GM11168 (cell line): ENCODE measurements around the gene PLXNB2.

ENCODE experiments used
- in situ Hi-C: fragments of 300-500 bp; cut with MboI; formaldehyde crosslinking; loops from one replicate; pipeline ENCODE4 v1.12.0; 2022; ENCODE audit warnings: low sequenced_read_pairs; ENCODE audit not compliant: unreplicated experiment

Gene PLXNB2

DNA sequence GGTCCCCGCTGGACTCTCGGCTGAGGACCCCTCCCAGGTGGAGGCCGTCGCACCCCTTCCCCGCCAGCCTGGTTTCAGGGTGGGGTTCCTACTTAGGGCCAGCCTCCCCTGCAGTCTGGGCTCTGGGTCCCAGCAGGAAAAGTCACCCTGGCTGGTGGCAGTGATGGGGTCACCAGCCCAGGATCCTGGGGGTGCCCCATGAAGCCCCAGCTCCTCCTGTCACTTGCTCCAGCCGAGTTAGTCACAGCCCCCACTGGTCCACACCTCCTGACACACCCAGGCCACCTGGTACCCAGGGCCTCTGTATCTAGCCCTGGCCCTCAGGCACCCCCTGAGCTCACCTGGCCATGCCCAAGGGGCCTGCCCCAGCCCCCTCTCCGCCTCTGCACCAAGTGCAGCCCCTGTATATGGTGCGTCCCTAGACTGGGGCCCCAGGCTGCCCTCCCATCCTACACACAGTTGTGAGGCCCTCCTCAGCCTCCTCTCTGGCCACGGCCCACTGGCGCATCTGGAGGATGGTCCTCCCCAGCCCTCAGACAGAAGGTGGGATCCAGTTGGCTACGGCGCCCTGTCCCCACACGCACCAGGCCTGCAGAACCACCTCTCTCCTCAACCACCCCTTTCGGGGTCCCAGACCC lies 6.7 kb downstream of the PLXNB2 start:
- in situ Hi-C loops: no loop called here

DNA sequence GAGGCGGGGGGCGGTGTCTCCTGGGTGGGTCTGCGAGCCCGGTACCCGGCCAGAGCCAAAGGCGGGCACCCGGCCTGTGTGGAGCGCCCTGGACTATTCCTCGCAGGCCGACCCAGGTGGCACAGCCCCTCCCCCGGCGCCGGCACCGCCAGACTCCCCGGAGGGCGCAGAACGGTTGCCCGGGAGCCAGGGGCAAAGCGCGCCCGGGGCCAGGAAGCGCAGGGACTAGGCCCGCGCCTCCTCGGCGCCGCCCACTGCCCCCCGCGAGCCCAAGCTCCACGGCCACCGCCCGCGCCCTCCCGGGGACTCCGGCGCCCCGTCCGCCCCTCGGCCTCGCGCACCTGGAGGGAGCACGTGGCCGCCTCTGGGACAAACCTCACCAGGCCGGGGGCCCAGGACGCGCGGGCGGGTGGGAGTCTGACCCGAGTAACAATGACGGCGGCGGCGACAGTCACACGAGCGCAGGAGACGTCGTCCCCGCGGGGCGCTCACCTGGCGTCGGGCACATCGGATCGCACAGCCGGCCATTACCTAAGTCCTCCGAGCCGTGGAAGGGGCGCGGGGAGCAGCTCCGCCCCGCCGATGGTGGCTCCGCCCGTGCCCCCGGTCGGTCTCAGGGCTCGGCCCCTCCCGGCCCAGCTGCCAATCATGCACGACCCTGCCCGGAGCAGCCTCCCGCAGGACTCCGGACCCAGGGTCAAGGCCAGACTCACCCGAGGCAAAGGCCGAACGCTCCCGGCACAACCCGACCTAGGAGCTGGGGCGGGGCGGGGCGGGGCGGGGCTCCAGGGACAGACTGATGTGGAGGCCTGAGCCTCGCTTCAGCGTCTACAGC lies 7.4 kb downstream of the PLXNB2 start:
- in situ Hi-C loops: no loop called here

DNA sequence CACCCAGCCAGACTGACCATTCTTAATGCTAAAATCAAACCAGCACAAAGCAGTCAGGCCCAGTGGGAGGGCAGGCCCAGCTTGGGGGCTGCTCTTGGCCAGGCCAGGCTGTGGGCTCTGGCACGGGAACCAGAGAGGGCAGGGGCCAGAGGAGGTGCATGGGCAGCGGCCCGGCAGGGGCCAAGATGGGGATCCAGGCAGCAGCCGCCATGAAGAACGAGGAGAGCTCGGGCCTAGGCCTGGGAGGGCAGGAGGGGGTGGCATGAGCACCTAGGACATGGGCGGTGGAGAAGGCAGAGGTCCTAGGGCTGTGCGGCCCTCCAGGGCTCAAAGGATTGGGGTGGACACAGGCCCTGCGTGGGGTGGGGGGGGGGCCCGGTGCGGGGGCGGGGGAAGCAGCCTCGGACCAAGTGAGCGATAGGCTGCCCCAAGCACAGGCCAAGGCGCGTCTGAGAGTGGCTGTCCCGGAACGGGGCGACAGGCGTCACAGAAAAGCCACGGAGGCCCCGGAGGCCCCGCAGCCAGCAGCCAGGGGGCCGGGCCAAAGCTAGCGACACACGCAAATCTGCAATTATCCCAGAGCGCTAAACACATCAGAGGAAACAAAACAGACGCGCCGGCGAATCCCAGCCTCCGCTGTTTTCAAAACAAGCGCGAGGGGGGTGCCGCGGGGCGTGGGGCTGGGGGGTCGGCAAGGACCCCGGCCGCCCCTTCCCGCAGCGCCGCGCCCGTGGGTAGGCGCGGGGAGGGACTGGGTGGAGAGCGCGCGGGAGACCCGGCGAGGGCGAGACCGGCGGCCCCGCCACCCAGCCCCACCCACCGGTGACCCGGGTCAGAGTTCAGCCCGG lies 8.3 kb downstream of the PLXNB2 start:
- in situ Hi-C loops: no loop called here

DNA sequence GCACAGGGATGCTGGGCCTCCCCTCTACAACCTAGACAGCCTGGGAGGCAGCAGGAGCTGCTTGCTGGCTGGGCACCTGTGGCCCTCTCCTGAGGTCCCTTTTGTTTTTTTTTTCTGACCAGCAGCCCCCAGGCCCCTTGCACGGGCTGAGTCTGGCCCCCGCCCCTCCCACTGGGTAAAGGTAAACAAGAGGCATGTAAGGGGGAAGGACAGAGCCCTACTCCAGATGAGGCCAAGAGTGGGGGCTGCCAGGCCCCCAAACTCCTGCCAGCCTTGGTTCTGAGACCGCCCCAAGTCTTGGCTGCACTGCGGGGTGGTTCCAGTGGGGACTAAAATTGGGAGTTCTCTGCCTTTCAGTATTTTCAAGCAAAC lies 9.2 kb downstream of the PLXNB2 start:
- in situ Hi-C loops: no loop called here

DNA sequence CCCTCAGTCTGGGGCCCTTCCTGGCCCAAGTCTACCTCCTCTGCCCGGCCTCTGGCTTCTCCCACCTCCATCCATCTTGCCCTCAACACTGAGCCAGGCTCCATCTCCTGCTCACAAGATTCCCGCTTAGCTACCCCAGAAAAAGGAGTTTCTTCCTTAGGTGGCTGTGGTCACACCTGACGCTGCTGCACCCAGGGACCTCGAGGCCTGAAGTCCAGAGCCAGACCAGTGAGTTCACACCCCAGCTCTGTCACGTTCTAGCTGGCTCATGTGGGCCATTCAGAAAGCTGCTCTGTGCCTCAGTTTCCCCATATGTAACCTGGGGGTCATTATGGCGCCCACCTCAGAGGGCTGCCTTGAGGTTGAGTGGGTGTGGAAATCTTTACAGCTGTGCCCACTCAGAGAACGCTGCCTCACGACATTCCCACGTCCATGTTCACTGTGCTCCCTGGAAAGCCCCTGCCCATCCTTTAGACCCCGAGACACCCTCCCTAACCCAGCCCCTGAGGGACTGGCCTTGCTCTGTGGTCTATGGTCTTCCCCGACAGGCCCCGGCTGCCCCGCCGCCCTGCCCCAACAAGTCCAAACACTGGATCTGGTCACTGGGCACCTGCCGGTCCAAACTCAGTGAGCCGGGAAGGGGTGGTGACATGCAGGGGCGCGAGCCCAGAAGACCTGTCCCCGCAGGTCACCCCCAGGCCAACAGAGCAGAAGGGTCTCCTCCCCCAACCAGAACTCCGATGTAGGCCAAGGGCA lies 9.8 kb downstream of the PLXNB2 start:
- in situ Hi-C loops: no loop called here

DNA sequence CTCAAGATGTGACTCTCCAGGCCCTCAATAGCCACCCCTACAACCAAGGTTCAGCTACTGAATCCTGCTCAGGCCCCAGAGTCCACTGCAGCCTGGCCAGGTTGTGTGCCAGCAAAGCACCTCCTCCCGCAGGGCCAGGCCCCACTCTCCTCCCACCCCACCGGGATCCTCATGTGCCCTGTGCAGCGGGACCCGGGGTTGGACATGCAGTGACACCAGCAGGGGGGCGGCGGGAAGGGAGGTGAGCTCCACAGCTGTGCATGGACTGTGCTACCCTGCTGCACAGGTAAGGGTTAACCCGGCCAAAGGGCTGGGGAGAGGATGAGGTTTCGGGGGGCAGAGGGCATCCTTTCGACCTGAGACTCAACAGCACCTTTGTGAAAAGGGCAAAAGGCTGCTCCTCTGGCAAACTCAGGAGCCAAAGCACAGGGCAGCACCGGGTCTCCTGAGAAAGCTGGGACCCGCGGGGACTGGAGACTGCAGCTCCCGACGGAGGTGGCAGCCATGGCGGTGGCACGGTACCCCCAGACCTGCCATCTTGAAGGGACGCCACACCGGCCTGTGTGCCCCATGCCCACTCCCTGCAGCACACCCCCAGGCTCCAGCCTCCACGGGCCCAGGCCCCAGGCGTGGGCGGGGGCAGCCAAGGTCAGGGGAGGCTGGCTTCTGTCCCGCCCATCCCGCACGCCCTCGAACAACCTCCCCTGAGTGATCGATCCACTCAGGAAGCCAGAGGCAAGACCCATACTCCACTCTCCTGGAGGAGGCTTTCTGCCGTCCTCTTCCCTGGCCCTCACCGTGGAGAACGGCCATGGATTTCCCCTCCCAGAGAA lies 10.6 kb downstream of the PLXNB2 start:
- in situ Hi-C loops: no loop called here

DNA sequence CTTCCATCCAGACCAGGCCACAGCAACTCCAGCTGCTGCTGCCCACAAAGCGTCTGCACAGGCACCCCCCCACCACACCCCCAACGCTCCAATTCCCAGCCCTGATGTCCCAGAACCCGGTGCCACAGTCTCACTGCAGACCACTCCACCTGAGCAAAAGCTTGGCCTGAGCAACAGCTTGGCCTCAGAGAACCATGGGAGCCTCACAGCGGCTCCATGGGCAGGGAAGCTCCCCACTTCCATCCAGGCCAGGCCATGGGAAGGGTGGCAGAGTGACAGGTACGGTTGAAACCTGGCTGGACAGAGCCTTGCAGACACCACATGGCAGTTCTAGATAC lies 13.2 kb downstream of the PLXNB2 start:
- in situ Hi-C loops: loop anchor here (5.0 kb wide), 1 partner anchor 33 kb away; the partner anchor contains the start of gene DENND6B

DNA sequence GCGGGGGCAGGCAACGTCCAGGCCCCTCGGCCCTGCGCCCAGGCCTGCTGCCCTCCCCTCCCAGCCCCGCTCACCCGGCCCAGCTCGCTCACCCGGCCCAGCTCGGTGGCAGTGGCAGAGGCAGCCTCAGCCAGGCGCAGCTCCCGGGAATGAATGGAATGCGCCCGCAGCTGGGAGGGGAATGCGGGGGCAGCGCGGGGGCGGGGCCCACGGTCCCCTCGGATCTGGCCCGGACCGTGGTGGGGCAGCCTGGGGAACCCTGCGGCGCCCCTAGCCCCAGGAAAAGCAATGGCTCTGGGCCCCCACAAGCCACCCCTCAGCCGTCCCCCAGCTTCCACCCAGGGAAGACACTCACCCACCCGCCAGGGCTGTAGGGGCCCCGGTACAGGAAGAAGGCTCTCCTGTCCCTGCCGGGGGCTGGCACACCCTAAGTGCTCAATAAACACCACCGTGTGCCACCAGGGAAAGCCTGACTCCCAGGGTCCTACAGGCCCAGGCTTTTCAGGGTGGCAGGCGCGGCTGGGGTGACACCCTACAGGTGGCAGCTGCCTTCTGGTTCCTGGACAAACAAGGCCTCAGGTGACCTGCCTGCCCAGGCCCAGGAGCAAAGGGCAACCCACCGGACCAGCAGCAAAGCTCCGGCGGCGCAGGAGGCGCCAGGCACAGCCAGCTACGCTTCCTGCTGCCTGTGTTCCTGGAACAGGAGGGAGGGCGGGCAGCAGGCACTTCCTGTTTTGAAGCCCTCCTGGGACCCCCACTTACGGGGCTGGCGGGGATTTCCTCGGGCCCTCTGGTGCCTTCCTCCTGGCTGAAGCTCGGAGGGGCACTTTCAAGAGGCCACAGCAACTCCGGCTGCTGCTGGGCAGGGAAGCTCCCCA lies 13.8 kb downstream of the PLXNB2 start:
- in situ Hi-C loops: loop anchor here (5.0 kb wide), 1 partner anchor 34 kb away; the partner anchor contains the start of gene DENND6B

DNA sequence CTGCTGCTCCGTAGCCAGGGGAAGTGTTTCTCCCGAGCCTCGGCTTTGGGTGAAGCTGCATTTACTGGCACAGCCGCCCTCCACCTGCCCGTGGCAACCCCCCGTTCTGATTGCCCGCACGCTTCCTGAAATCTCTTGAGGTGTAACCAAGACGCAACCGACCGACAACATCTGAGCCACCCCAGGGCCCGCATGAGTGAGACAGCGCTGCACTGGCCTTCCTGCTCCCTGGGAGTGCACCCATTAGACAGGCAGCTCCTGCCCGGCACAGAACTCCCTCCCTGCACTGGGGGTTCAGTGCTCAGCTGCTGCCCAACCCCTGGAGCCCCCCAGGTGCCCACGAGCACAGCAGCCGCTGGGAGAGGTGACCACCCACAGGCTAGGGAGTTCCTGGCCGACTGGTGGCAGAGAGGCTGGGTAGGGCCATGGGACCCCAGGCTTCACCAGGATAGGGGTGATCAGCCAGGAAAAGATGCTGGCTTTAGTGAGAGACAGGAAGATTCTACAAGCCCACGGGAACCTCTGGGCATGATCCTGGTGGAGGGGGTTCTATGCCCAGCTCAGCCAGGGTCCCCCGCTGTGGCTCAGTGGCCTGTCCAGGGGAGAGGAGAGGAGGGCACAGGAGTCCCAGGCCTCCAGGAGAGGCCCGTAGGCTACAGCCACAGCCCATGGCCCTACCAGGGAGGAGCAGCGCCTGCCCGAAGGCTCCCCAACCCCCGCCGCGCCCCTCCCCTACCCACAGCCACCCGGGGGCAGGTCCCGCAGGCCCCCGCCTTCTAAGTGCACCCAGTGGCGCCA lies 14.6 kb downstream of the PLXNB2 start:
- in situ Hi-C loops: loop anchor here (5.0 kb wide), 1 partner anchor 34 kb away; the partner anchor contains the start of gene DENND6B

DNA sequence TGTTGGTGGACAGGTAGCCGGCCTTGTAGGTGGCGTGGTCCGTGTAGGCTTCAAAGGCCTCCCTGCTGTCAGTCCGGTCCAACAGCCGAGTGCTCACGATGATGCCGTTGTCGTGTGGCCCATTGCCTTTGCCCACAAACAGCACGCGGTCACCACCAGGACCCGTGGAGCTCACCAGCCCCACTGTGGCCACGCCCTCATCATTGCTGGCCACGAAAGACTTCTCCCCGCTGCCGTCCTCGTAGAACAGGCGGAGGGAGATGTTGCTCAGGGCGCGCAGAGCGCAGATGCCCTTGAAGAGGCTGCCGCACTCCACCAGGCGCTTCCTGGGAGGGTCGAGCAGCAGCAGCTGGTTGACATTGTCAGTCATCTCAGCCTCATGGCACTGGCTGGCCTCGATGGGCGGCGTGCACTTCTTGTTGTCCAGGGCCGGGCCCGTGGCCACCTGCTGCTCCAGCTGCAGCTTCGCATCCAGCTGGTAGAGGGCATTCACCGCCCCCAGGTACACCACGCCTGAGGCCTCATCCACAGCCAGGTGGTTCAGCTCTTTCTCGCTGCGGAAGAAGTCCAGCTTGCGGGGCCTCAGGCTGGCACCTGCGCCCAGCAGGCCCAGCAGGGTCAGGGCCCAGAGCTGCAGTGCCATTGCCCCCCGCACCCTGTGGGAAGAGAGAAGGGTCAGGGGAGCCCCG lies 17.4 kb downstream of the PLXNB2 start:
- in situ Hi-C loops: loop anchor here (5.0 kb wide), 1 partner anchor 37 kb away; the partner anchor contains the start of gene DENND6B

DNA sequence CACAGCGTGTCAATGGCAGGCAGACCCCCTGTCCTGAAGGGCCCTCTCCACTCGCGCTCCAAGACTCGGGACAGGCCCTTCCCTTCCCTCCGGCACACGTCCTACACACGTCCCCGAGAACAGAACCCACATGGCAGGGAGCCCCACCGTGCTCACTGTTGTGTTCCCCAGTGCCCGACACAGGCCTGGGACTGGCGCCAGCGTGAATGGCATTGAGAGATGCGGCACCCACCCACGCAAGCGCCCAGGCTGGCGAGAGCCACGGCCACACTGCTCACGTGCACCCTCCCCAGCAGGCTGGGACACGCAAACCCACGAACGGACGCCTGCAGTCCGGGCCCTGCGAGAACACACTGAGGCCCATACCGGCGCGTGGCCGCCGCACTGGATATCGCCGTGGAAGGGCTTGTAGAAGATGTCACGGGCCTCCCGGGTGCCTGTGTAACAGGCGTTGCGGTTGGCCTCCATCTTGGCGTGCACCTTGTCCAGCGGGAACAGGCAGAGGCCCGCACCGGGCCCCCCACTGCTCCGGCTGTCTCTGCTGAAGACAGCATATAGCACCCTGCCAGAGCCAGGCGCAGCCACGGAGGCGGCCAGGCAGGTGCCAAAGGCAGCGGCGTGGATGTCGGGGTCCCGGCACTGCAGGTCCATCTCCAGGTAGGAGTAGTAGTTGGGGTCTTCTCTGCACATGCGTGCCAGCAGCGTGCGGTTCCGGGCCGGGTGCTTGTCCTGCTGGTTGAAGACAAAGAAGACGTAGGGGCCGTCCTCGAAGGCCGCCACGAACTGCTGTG lies 18.1 kb downstream of the PLXNB2 start:
- in situ Hi-C loops: no loop called here

DNA sequence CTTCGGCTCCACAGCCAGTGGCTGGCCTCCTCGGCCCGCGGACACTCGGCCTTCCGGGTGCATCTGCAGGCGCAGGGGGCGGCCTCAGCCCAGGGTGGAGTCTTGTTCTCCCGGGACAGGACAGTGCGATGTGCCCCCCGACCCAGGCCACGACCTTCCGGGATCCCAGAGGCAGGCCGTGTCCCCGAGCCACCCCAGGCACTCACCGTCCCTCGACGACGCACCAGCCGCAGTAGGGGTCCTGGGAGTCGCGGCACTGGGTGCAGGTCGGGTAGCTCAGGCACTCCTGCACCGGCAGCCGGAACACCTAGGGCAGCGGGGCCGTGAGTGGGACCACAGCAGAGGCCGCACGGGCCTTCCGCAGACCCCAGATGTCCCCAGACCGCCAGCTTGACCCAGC lies 19.7 kb downstream of the PLXNB2 start:
- in situ Hi-C loops: no loop called here

DNA sequence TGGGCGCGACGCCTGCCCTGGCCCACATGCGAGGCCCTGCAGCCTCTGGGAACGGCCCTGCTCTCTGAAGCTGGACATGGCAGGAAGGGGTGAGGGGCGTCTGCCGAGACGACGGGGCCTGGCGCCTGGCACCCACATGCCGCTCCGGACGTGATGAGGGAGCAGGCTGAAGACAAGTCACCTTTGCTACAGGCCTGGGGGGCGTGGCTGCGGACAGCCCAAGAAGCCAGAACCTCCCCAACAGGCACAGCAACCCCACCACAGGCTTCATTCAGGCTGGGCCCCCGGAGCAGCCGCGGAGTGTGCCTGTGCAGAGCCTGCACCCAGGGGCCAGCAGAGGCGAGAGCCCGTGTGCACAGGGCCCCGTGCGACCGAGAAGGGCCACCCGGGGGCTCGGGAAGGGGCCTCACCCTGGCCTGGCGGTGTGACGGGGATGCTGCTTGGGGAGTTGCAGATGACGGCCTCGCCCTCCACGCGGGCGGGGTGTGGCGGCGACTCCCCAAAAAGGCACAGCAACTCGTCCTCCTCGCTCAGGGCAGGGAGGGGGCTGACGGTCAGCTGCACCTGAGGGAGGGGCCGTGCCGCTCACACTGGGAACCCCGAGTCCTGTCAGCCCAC lies 20.6 kb downstream of the PLXNB2 start:
- in situ Hi-C loops: no loop called here

DNA sequence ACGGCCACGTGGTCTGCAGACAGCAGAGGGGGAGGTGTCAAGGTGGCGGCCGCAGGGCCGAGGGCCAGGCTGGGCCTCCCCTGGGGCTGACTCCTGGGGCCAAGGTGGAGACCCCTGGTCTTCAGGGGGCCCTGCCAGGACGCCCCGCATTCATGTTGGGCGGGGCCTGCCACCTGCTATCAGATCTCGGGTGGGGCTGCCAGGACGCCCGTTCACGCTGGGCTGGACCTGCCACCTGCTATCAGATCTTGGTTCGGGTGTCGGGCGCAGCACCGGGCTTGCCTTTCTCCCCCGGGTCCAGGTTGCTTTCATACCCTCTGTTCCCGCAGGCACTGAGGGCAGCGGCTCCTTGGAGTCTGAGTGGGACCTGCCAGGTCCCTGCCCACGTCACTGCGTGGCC lies 21.2 kb downstream of the PLXNB2 start:
- in situ Hi-C loops: no loop called here

DNA sequence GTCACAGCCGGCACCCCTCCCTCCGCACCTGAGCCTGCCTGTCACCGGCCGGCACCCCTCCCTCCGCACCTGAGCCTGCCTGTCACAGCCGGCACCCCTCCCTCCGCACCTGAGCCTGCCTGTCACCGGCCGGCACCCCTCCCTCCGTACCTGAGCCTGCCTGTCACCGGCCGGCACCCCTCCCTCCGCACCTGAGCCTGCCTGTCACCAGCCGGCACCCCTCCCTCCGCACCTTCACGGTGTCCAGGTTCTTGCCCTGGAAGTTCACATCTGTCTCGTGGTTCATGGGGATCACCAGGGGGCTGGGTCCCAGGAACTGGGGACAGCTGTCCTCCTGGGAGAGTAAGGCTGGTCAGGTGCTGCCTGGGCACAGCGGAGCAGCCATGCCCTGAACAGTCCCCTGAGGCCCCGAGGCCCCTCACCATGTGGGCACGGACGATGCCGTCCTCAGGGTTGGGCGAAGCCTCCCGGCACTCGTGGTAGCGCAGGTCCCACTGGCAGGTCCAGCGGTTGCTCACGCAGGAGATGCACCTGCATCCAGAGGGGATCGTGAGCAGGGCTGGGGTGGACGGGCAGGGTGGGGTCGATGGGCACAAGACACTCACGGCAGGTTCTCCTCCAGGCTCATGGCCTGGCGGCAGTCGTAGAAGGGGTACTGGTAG lies 21.7 kb downstream of the PLXNB2 start:
- in situ Hi-C loops: no loop called here
